Keratinocyte (primary cell): ENCODE results near the gene PDCL2.

Experiments
- EZH2 ChIP-seq: IDR thresholded peaks from one replicate; pipeline ENCODE4 v1.6.1; 2012; ENCODE audit warnings: inconsistent platforms, mild to moderate bottlenecking, low read length, moderate library complexity
- TF ChIP-seq, protein P1 (sequence below), 3 experiments: IDR thresholded peaks in 1 of 3; conservative IDR thresholded peaks in 1 of 3; optimal IDR thresholded peaks in 1 of 3; 2 replicates in 2 of 3; 3 replicates in 1 of 3; pipeline versions ENCODE3 to v1.5.1; 2011; ENCODE audit warnings: low read length in 3 of 3, mild to moderate bottlenecking in 3 of 3, moderate library complexity in 2 of 3, control low read depth in 1 of 3, inconsistent platforms in 1 of 3; ENCODE audit not compliant: insufficient read depth in 2 of 3; ENCODE audit errors: extremely low read depth in 1 of 3

DNA sequence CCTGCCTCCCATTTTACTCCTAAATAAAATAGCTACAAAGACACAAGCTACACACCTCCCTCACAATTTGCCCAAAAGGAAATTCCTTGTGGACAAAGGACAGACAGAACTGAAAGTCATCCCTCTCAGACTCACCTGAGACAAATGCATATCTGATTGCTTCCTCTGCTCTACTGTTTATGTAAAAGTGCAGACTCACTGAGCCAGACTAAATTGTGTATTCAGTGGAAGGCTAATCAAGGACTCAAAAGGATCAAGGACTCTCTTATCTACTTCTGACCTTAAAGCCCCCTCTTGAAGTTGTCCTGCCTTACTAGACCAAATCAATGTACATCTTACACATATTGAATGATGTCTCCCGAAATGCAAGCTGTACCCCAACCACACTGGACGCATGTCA lies 3.9 kb downstream of the PDCL2 start:
- TF ChIP-seq, protein P1, sequence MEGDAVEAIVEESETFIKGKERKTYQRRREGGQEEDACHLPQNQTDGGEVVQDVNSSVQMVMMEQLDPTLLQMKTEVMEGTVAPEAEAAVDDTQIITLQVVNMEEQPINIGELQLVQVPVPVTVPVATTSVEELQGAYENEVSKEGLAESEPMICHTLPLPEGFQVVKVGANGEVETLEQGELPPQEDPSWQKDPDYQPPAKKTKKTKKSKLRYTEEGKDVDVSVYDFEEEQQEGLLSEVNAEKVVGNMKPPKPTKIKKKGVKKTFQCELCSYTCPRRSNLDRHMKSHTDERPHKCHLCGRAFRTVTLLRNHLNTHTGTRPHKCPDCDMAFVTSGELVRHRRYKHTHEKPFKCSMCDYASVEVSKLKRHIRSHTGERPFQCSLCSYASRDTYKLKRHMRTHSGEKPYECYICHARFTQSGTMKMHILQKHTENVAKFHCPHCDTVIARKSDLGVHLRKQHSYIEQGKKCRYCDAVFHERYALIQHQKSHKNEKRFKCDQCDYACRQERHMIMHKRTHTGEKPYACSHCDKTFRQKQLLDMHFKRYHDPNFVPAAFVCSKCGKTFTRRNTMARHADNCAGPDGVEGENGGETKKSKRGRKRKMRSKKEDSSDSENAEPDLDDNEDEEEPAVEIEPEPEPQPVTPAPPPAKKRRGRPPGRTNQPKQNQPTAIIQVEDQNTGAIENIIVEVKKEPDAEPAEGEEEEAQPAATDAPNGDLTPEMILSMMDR (optimal IDR thresholded peaks at IDR 0.05 in 1 of 3, IDR thresholded peaks at IDR 0.05 in 1 of 3, conservative IDR thresholded peaks at IDR 0.05 in 1 of 3; ENCODE audit: extremely low read depth in 1 of 3, insufficient read depth in 2 of 3, low read length in 3 of 3) = no peak
- no peak for TF ChIP-seq EZH2
